ENCODE results near the gene CAMK2B. TPM values are rescaled to one million over a fixed set of nuclear protein-coding genes. Genes with fewer than 3 reads are reported as not detected.

CAMK2B gene
- total RNA-seq, 1 donor from 2014 or later: 8.4 TPM

GRCh38 chr7:44308596-44309270 lies 16.7 kb downstream of the CAMK2B start:
- peaks cover 3% of the 10 kb centered on the region for H3K4me1 Mint-ChIP-seq (ENCODE audit: unreplicated experiment)
- no peaks in the 10 kb centered on the region for H3K9me3 Mint-ChIP-seq
- peak; percentile 67 for DNase-seq (ENCODE audit: extremely low spot score, unreplicated experiment)
- no peak overlapping the region for H3K4me3 Mint-ChIP-seq
- TF ChIP-seq CTCF (conservative IDR thresholded peaks at IDR 0.05): no peak
- no peaks in the 10 kb centered on the region for H3K36me3 Mint-ChIP-seq
- H3K27me3 Mint-ChIP-seq: peaks cover 15% of the 10 kb centered on the region
- no peak overlapping the region for H3K27ac Mint-ChIP-seq

DNA sequence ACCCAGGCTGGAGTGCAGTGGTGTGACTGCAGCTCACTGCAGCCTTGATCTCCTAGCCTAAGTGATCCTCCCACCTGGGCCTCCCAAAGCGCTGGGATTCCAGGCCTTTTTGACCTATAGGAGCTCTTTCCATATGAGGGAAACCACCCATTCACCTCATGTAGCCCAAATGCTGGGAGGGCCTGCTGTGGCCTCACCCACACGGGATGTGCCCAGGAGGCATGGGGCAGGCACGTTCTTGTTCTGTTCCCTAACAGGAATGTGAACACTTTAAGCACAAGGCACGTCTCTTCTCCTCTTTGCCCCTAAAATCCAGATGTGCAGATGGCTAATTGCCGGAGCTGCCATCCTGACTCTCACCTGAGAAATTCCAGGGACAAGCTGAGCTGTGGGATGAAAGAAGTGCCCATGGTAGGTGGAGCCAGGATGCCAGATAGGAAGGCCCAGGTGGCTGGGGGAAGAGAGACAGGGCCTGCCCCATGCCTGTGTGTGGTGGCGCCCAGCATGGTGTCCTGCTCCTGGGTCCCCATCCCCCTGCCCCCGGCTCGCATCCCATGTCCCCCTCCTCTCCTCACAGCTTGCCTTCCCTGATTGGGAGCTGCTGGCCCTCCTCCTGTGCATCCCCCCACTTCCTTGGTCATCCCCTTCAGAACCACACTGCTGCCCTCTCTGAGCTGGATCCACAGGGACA lies 17.3 kb downstream of the CAMK2B start:
- Mint-ChIP-seq H3K36me3 (no peaks in the 10 kb centered on the region), H3K9me3 (peaks cover 3% of the 10 kb centered on the region), H3K27ac (no peak overlapping the region), H3K4me1 (ENCODE audit: unreplicated experiment) (peaks cover 3% of the 10 kb centered on the region), H3K4me3 (no peak overlapping the region), H3K27me3 (peaks cover 17% of the 10 kb centered on the region)
- DNase-seq (ENCODE audit: extremely low spot score, unreplicated experiment): no peak
- no peak for TF ChIP-seq CTCF (conservative IDR thresholded peaks at IDR 0.05)

GRCh38 chr7:44307301-44307900 lies 18.0 kb downstream of the CAMK2B start:
- peaks cover 18% of the 10 kb centered on the region for H3K27me3 Mint-ChIP-seq
- peaks cover 3% of the 10 kb centered on the region for H3K4me1 Mint-ChIP-seq (ENCODE audit: unreplicated experiment)
- TF ChIP-seq CTCF (conservative IDR thresholded peaks at IDR 0.05): peak; percentile 30
- H3K9me3 Mint-ChIP-seq: peaks cover 5% of the 10 kb centered on the region
- peak; percentile 67 for DNase-seq (ENCODE audit: extremely low spot score, unreplicated experiment)
- H3K27ac Mint-ChIP-seq: no peak overlapping the region
- no peak overlapping the region for H3K4me3 Mint-ChIP-seq
- no peaks in the 10 kb centered on the region for H3K36me3 Mint-ChIP-seq

- TF ChIP-seq CTCF (conservative IDR thresholded peaks at IDR 0.05): no peak
- DNase-seq (ENCODE audit: extremely low spot score, unreplicated experiment): no peak
- Mint-ChIP-seq H3K27ac (no peak overlapping the region), H3K4me3 (no peak overlapping the region), H3K9me3 (peaks cover 5% of the 10 kb centered on the region), H3K27me3 (peaks cover 18% of the 10 kb centered on the region), H3K36me3 (no peaks in the 10 kb centered on the region), H3K4me1 (ENCODE audit: unreplicated experiment) (peaks cover 3% of the 10 kb centered on the region)
Observed at GRCh38 chr7:44306606-44307005, 18.8 kb downstream of the CAMK2B start.

GRCh38 chr7:44305564-44306507 lies 19.6 kb downstream of the CAMK2B start:
- Mint-ChIP-seq H3K9me3 (peaks cover 5% of the 10 kb centered on the region), H3K36me3 (no peaks in the 10 kb centered on the region), H3K4me1 (ENCODE audit: unreplicated experiment) (peaks cover 3% of the 10 kb centered on the region), H3K27ac (no peak overlapping the region), H3K4me3 (no peak overlapping the region), H3K27me3 (peaks cover 18% of the 10 kb centered on the region)
- DNase-seq (ENCODE audit: extremely low spot score, unreplicated experiment): no peak
- no peak for TF ChIP-seq CTCF (conservative IDR thresholded peaks at IDR 0.05)

Measured in type B pancreatic cell (in vitro differentiated cells).